ENCODE measurements around the gene VCX3B.

GRCh38 chrX:8418301-8418700, 46.3 kb upstream of the VCX3B start:
- TF ChIP-seq, protein P1, sequence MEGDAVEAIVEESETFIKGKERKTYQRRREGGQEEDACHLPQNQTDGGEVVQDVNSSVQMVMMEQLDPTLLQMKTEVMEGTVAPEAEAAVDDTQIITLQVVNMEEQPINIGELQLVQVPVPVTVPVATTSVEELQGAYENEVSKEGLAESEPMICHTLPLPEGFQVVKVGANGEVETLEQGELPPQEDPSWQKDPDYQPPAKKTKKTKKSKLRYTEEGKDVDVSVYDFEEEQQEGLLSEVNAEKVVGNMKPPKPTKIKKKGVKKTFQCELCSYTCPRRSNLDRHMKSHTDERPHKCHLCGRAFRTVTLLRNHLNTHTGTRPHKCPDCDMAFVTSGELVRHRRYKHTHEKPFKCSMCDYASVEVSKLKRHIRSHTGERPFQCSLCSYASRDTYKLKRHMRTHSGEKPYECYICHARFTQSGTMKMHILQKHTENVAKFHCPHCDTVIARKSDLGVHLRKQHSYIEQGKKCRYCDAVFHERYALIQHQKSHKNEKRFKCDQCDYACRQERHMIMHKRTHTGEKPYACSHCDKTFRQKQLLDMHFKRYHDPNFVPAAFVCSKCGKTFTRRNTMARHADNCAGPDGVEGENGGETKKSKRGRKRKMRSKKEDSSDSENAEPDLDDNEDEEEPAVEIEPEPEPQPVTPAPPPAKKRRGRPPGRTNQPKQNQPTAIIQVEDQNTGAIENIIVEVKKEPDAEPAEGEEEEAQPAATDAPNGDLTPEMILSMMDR (IDR thresholded peaks at IDR 0.05), result no peak
- no peak for TF ChIP-seq POLR2A (IDR thresholded peaks at IDR 0.05)

Measured in uterus (tissue), 2 donors.